ENCODE data around the gene SMAP1. TPM values are rescaled to one million over a fixed set of nuclear protein-coding genes. Genes with fewer than 3 reads are reported as not detected.

Gene SMAP1
- total RNA-seq, 2 experiments from 2014 or later, result 22.1 to 23.6 TPM

- POLR2A ChIA-PET, result no interaction called here
- CTCF ChIA-PET, result interaction anchor here (0.9 kb wide), 1 partner anchor 20 kb away, joined by 3 read pairs; no protein-coding TSS in a partner anchor
Observed at GRCh38 chr6:70864401-70864800, 196.7 kb downstream of the SMAP1 start.

- CTCF ChIA-PET, result no interaction called here
- POLR2A ChIA-PET, result no interaction called here
Observed at GRCh38 chr6:70872469-70872868, 204.8 kb downstream of the SMAP1 start.

- POLR2A ChIA-PET, result no interaction called here
- CTCF ChIA-PET, result interaction anchor here (0.5 to 0.9 kb wide), 2 partner anchors 10 to 19 kb away, joined by 3 to 4 read pairs; no protein-coding TSS in a partner anchor
Observed at GRCh38 chr6:70874181-70874913, 206.7 kb downstream of the SMAP1 start.

- POLR2A ChIA-PET, result no interaction called here
- CTCF ChIA-PET, result no interaction called here
Observed at GRCh38 chr6:70879496-70879895, 211.8 kb downstream of the SMAP1 start.

GRCh38 chr6:70884074-70884983 is 216.6 kb downstream of the SMAP1 start:
- POLR2A ChIA-PET, result no interaction called here
- CTCF ChIA-PET, result interaction anchor here (0.8 to 1.9 kb wide), 18 partner anchors 10 to 213 kb away, joined by 3 to 11 read pairs (median 4); no protein-coding TSS in a partner anchor

- ChIA-PET CTCF (interaction anchor here (2.7 kb wide), 1 partner anchor 71 kb away, joined by 12 read pairs; the partner anchor contains the start of gene B3GAT2), POLR2A (no interaction called here)
Observed at GRCh38 chr6:70886071-70886470, 218.4 kb downstream of the SMAP1 start.

GRCh38 chr6:70886661-70887060 is 219.0 kb downstream of the SMAP1 start:
- CTCF ChIA-PET, result interaction anchor here (2.7 kb wide), 1 partner anchor 70 kb away, joined by 12 read pairs; the partner anchor contains the start of gene B3GAT2
- POLR2A ChIA-PET, result no interaction called here

- CTCF ChIA-PET, result no interaction called here
- POLR2A ChIA-PET, result no interaction called here
Observed at GRCh38 chr6:70889270-70889669, 221.6 kb downstream of the SMAP1 start.

- CTCF ChIA-PET, result interaction anchor here (2.1 kb wide), 1 partner anchor 9 kb away, joined by 7 read pairs; no protein-coding TSS in a partner anchor
- POLR2A ChIA-PET, result no interaction called here
Observed at GRCh38 chr6:70894001-70894400, 226.3 kb downstream of the SMAP1 start.

GRCh38 chr6:70900047-70900446 is 232.4 kb downstream of the SMAP1 start:
- POLR2A ChIA-PET, result no interaction called here
- CTCF ChIA-PET, result no interaction called here

GRCh38 chr6:70901324-70901723 is 233.6 kb downstream of the SMAP1 start:
- ChIA-PET POLR2A (no interaction called here), CTCF (no interaction called here)

GRCh38 chr6:70903665-70904452 is 236.2 kb downstream of the SMAP1 start:
- CTCF ChIA-PET, result no interaction called here
- POLR2A ChIA-PET, result no interaction called here

- CTCF ChIA-PET, result no interaction called here
- POLR2A ChIA-PET, result no interaction called here
Observed at GRCh38 chr6:70905742-70906141, 238.1 kb downstream of the SMAP1 start.

Other genes starting within 250 kb of the SMAP1 start
- gene SDHAF4, start 101.0 kb upstream of the SMAP1 start, total RNA-seq, result 10 to 100 TPM; 11.0 to 12.2 TPM